Omental fat pad (tissue), 4 donors: Measurements from ENCODE around the gene SDSL. TPM values are rescaled to one million over a fixed set of nuclear protein-coding genes. Genes with fewer than 3 reads are reported as not detected.

ENCODE experiments used
- ATAC-seq: fragments of 150-250 bp; one replicate; pipeline ENCODE4 v1.9.1; 2016; ENCODE audit warnings: mild to moderate bottlenecking, moderate library complexity; ENCODE audit not compliant: low FRiP score
- DNase-seq: peaks from one replicate; pipeline ENCODE4 v3.0.0-alpha.2; 2019; ENCODE audit warnings: low spot score
- total RNA-seq, 4 donors: library from RNA; depleted of rRNA; stranded (reverse); fragments of >200 nt; gene quantifications; one replicate each; pipeline ENCODE4 v1.1.0, GENCODE V29; 2016
- TF ChIP-seq, protein P1 (sequence below), 3 donors: fragments of 450-650 bp; IDR thresholded peaks; one replicate each; pipeline ENCODE4 v1.5.1; 2016 to 2017; ENCODE audit warnings: antibody characterized with exemption in 3 of 3, mild to moderate bottlenecking in 3 of 3, moderate library complexity in 2 of 3

SDSL gene
- total RNA-seq, 4 donors from 2014 or later = 2.1 to 6.0 (median 4.1) TPM

DNA sequence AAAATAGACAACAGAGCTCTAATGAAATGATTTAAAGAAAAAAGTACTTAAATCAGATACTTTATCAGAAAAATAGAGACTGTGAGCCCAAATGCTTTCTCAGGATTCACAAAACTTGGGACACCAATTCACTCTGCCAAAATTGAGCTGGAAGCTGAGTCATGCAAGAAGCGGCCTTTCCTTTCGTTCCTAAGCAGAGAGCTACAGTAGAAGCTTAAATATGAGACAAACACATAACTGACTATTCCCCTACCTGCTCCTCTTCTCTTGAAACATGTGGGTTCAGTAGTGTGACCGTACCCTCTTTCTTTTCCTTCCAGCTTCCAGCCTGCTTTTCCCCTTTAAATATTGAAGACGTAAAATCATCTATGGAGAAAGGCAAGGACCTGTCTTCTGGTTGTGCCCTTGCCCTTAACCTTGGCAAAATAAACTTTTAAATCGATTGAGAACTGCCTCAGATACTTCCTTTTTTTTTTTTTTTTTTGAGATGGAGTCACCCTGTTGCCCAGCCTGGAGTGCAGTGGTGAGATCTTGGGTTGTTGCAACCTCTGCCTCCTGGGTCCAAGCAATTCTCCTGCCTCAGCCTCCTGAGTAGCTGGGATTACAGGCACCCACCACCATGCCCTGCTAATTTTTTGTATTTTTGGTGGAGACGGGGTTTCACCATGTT is 14.1 kb upstream of the SDSL start:
- no peak for ATAC-seq
- TF ChIP-seq, protein P1, sequence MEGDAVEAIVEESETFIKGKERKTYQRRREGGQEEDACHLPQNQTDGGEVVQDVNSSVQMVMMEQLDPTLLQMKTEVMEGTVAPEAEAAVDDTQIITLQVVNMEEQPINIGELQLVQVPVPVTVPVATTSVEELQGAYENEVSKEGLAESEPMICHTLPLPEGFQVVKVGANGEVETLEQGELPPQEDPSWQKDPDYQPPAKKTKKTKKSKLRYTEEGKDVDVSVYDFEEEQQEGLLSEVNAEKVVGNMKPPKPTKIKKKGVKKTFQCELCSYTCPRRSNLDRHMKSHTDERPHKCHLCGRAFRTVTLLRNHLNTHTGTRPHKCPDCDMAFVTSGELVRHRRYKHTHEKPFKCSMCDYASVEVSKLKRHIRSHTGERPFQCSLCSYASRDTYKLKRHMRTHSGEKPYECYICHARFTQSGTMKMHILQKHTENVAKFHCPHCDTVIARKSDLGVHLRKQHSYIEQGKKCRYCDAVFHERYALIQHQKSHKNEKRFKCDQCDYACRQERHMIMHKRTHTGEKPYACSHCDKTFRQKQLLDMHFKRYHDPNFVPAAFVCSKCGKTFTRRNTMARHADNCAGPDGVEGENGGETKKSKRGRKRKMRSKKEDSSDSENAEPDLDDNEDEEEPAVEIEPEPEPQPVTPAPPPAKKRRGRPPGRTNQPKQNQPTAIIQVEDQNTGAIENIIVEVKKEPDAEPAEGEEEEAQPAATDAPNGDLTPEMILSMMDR (IDR thresholded peaks at IDR 0.05) = no peak
- no peak for DNase-seq

DNA sequence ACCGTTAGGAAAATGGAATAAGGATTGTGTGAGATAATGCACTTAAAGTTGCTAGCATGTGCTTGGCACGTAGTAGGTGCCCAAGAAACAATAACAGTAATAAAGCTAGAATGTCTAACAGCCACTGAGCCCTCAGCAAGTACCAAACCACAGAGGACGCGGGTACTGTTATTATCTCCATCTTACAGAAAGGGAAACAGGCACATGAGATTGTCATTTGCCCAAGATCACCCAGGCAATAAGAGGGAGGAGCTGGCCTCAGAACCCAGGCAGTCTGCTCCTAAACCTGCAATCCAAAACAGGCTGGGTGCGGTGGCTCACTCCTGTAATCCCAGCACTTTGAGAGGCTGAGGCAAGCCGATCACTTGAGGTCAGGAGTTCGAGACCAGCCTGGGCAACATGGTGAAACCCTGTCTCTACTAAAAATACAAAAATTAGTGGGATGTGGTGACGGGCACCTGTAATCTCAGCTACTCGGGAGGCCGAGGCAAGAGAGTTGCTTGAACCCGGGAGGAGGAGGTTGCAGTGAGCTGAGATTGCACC is 13.4 kb upstream of the SDSL start:
- DNase-seq (no peak), ATAC-seq (no peak)
- TF ChIP-seq, protein P1 (IDR thresholded peaks at IDR 0.05) = no peak

GRCh38 chr12:113409462-113410124 is 12.6 kb upstream of the SDSL start:
- DNase-seq (no peak), ATAC-seq (no peak)
- TF ChIP-seq, protein P1 (IDR thresholded peaks at IDR 0.05) = no peak

DNA sequence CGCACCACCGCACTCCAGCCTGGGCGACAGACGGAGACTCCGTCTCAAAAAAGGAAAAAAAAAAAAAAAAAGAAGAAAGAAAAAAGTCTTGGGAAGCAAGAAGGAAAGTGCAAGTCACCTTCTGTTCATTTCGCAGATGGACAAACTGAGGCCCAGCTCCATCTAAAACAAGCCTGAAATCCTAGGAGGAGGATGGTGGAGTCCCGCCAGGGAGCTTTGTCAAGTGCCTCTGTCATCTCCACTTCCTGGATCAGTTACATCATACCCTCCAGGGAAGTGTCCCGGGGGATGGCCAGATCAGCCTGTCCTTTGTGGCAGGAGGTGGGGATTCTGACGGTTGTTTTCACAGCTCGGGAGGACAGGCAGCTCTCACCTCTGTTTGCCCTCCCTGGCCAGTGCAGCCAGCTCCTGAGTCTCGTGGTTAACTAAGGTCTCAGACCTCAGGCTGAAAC is 8.7 kb upstream of the SDSL start:
- DNase-seq (no peak), ATAC-seq (no peak)
- TF ChIP-seq, protein P1 (IDR thresholded peaks at IDR 0.05) = no peak

DNA sequence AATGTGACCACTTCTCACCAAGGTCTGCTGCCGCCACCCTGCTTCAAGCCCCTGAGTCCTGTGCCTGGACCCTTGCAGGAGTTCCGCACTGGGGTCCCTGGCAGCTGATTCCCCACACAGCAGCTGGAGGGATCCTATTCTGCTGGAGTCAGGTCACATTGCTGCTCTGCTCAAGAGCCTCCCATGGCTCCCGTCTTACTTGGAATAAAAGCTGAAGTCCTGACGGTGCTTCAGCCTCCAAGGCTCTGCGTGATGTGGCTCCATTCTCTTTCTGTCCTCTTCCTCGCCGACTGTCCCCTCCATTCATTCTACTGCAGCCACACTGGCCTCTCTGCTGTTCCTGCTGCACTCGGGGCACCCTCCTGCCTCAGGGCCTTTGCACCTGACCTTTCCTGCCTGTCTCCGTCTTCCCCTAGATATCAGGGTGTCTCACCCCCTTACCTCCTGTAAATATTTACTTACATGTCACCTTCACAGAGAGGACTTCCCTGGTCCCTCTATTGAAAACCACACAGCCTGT is 7.6 kb upstream of the SDSL start:
- ATAC-seq = no peak
- DNase-seq = no peak
- TF ChIP-seq, protein P1 (IDR thresholded peaks at IDR 0.05) = no peak

DNA sequence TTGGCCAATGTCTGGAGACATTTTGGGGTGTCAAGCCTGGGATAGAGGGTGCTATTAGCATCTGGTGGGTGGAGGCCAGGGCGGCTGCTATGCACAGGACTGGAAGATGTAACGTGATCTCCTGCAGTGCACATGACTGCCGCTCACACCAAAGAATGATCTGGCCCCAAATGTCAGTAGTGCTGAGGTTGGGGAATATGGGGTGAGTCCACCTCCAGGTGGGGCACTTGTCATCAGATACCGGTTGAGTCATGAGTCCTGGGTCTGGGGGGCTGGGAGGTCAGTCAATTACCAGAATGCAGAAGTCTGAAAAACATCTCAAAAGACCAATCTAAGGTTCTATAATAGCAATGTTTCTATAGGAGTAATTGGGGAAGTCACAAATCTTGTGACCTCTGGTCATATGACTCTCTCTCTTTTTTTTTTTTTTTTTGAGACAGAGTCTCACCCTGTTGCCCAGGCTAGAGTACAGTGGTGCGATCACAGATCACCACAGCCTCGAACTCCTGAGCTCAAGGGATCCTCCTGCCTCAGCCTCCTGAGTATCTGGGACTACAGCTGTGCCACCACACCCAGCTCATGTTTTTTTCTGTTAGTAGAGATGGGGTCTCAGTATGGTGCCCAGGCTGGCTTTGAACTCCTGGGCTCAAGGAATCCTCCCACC is 6.0 kb upstream of the SDSL start:
- TF ChIP-seq, protein P1 (IDR thresholded peaks at IDR 0.05) = no peak
- ATAC-seq = peak; percentile 52
- DNase-seq = no peak
